HG02885 (cell line): ENCODE measurements around the gene KREMEN2.
A peak's percentile ranks its signal among the peaks of the same experiment; 100 is the strongest.

ENCODE experiments used
- ATAC-seq: cut with Tn5 transposase; IDR thresholded peaks from one replicate; pipeline ENCODE4 v1.9.1; 2021; ENCODE audit warnings: mild to moderate bottlenecking; ENCODE audit not compliant: unreplicated experiment, poor library complexity

Gene KREMEN2

GRCh38 chr16:2976201-2976600, 12.1 kb downstream of the KREMEN2 start:
- no peak for ATAC-seq

- no peak for ATAC-seq
Observed at GRCh38 chr16:2976673-2977072, 12.6 kb downstream of the KREMEN2 start.

- ATAC-seq, result no peak
Observed at GRCh38 chr16:2977440-2977839, 13.4 kb downstream of the KREMEN2 start.

- ATAC-seq, result peak; percentile 9
Observed at GRCh38 chr16:2979669-2980226, 15.7 kb downstream of the KREMEN2 start.

GRCh38 chr16:2980227-2981176, 16.4 kb downstream of the KREMEN2 start, which contains the start of gene PKMYT1:
Gene PKMYT1, minus strand, starts transcription at chr16:2980446. Its CDS starts 789 bp downstream, at chr16:2979657.
- peak; percentile 81 for ATAC-seq

GRCh38 chr16:2981177-2981898, 17.3 kb downstream of the KREMEN2 start:
- ATAC-seq, result no peak

- no peak for ATAC-seq
Observed at GRCh38 chr16:2981899-2982250, 17.8 kb downstream of the KREMEN2 start.

- ATAC-seq, result no peak
Observed at GRCh38 chr16:2982402-2982801, 18.3 kb downstream of the KREMEN2 start.

GRCh38 chr16:2983706-2984136, 19.6 kb downstream of the KREMEN2 start:
- ATAC-seq, result peak; percentile 39

GRCh38 chr16:2985462-2985861, 21.4 kb downstream of the KREMEN2 start:
- no peak for ATAC-seq

GRCh38 chr16:2985893-2986355, 21.8 kb downstream of the KREMEN2 start:
- no peak for ATAC-seq

GRCh38 chr16:2986623-2987188, 22.6 kb downstream of the KREMEN2 start:
- ATAC-seq, result no peak

- ATAC-seq, result no peak
Observed at GRCh38 chr16:2987286-2987685, 23.2 kb downstream of the KREMEN2 start.

GRCh38 chr16:2987833-2988232, 23.8 kb downstream of the KREMEN2 start:
- ATAC-seq, result no peak

- no peak for ATAC-seq
Observed at GRCh38 chr16:2988590-2989099, 24.6 kb downstream of the KREMEN2 start.

GRCh38 chr16:2990891-2991290, 26.8 kb downstream of the KREMEN2 start:
- ATAC-seq, result no peak

- ATAC-seq, result no peak
Observed at GRCh38 chr16:2991566-2992261, 27.6 kb downstream of the KREMEN2 start.

GRCh38 chr16:2992383-2993081, 28.5 kb downstream of the KREMEN2 start:
- no peak for ATAC-seq

- no peak for ATAC-seq
Observed at GRCh38 chr16:2996298-2996697, 32.2 kb downstream of the KREMEN2 start.
